Liver (tissue), 9 donors: ENCODE measurements around the gene WEE1. TPM values are rescaled to one million over a fixed set of nuclear protein-coding genes. Genes with fewer than 3 reads are reported as not detected.

Experiments
- DNase-seq: peaks from one replicate; pipeline ENCODE4 v3.0.0-alpha.2; 2017; ENCODE audit warnings: low spot score
- H3K27ac ChIP-seq, 2 donors: one replicate each; pipeline ENCODE4 v1.7.0; 2013; ENCODE audit warnings: inconsistent platforms in 2 of 2, low read length in 2 of 2, control low read depth in 1 of 2, low read depth in 1 of 2, mild to moderate bottlenecking in 1 of 2
- H3K27me3 ChIP-seq, 4 donors: one replicate each; pipeline versions ENCODE4 v1.6.1 to v1.7.0; 2013; ENCODE audit warnings: low read length in 3 of 4, inconsistent platforms in 1 of 4, mild to moderate bottlenecking in 1 of 4, moderate library complexity in 1 of 4; ENCODE audit not compliant: control insufficient read depth in 4 of 4, insufficient read depth in 4 of 4
- H3K36me3 ChIP-seq, 4 donors: one replicate each; pipeline versions ENCODE4 v1.6.1 to v1.7.0; 2013; ENCODE audit warnings: low read length in 3 of 4, mild to moderate bottlenecking in 3 of 4, low read depth in 1 of 4, moderate library complexity in 1 of 4; ENCODE audit not compliant: control insufficient read depth in 4 of 4, insufficient read depth in 3 of 4
- H3K4me1 ChIP-seq, 4 donors: one replicate each; pipeline versions ENCODE4 v1.6.1 to v1.7.0; 2013; ENCODE audit warnings: low read length in 3 of 4, mild to moderate bottlenecking in 3 of 4, moderate library complexity in 1 of 4; ENCODE audit not compliant: control insufficient read depth in 4 of 4, insufficient read depth in 4 of 4
- H3K4me3 ChIP-seq, 3 donors: one replicate each; pipeline versions ENCODE4 v1.6.1 to v1.7.0; 2013; ENCODE audit warnings: low read length in 3 of 3, control low read depth in 1 of 3, low read depth in 1 of 3, mild to moderate bottlenecking in 1 of 3
- H3K9ac ChIP-seq, 2 donors: one replicate each; pipeline ENCODE4 v1.7.0; 2013; ENCODE audit warnings: low read length in 2 of 2, mild to moderate bottlenecking in 2 of 2, moderate library complexity in 2 of 2, control low read depth in 1 of 2, low read depth in 1 of 2
- H3K9me3 ChIP-seq, 4 donors: one replicate each; pipeline versions ENCODE4 v1.6.1 to v1.7.0; 2013; ENCODE audit warnings: low read length in 3 of 4; ENCODE audit not compliant: control insufficient read depth in 4 of 4
- ATF3 ChIP-seq: IDR thresholded peaks from 2 replicates; pipeline ENCODE4 v1.6.1; 2016; ENCODE audit warnings: antibody characterized with exemption
- CTCF ChIP-seq: fragments of 150-350 bp; IDR thresholded peaks from 2 replicates; pipeline ENCODE4 v1.5.1; 2017; ENCODE audit warnings: improper control_type of control experiment, low read depth, low read length; ENCODE audit not compliant: missing input control
- EGR1 ChIP-seq, 2 donors: IDR thresholded peaks; 2 replicates each; pipeline ENCODE4 v1.6.1; 2016 to 2018; ENCODE audit warnings: antibody characterized with exemption in 2 of 2, low read depth in 2 of 2
- FOXA1 ChIP-seq: IDR thresholded peaks from 2 replicates; pipeline ENCODE4 v1.6.1; 2016; ENCODE audit warnings: antibody characterized with exemption
- FOXA2 ChIP-seq: IDR thresholded peaks from 2 replicates; pipeline ENCODE4 v1.6.1; 2016; ENCODE audit warnings: antibody characterized with exemption
- GABPA ChIP-seq, 2 donors: IDR thresholded peaks in 1 of 2; conservative IDR thresholded peaks in 1 of 2; 2 replicates each; pipeline ENCODE4 v1.6.1; 2016; ENCODE audit warnings: antibody characterized with exemption in 2 of 2, mild to moderate bottlenecking in 1 of 2, moderate library complexity in 1 of 2
- HNF4A ChIP-seq, 2 donors: conservative IDR thresholded peaks; 2 replicates each; pipeline ENCODE4 v1.6.1; 2016; ENCODE audit warnings: antibody characterized with exemption in 2 of 2, mild to moderate bottlenecking in 2 of 2
- HNF4G ChIP-seq: IDR thresholded peaks from 2 replicates; pipeline ENCODE4 v1.6.1; 2016; ENCODE audit warnings: antibody characterized with exemption
- JUND ChIP-seq, 2 donors: IDR thresholded peaks; 2 replicates each; pipeline ENCODE4 v1.6.1; 2016; ENCODE audit warnings: antibody characterized with exemption in 2 of 2
- NR2F2 ChIP-seq: IDR thresholded peaks from 2 replicates; pipeline ENCODE4 v1.6.1; 2016; ENCODE audit warnings: antibody characterized with exemption
- RAD21 ChIP-seq, 2 donors: IDR thresholded peaks; 2 replicates each; pipeline ENCODE4 v1.6.1; 2016; ENCODE audit warnings: antibody characterized with exemption in 2 of 2, mild to moderate bottlenecking in 2 of 2
- RXRA ChIP-seq, 2 donors: IDR thresholded peaks; 2 replicates each; pipeline ENCODE4 v1.6.1; 2017 to 2018; ENCODE audit warnings: antibody characterized with exemption in 2 of 2, mild to moderate bottlenecking in 1 of 2
- SP1 ChIP-seq: IDR thresholded peaks from 2 replicates; pipeline ENCODE4 v1.6.1; 2018; ENCODE audit warnings: antibody characterized with exemption, mild to moderate bottlenecking
- TAF1 ChIP-seq: conservative IDR thresholded peaks from 2 replicates; pipeline ENCODE4 v1.6.1; 2016; ENCODE audit warnings: antibody characterized with exemption, mild to moderate bottlenecking
- YY1 ChIP-seq: IDR thresholded peaks from 2 replicates; pipeline ENCODE4 v1.6.1; 2016; ENCODE audit warnings: antibody characterized with exemption, mild to moderate bottlenecking
- ZBTB33 ChIP-seq: IDR thresholded peaks from 2 replicates; pipeline ENCODE4 v1.6.1; 2016; ENCODE audit warnings: antibody characterized with exemption
- WGBS: extraction: QIAGEN DNeasy Blood & Tissue Kit; methylation state at CpG from one replicate; pipeline ENCODE4 v1.1.7; 2013; 5-methylcytosine and 5-hydroxymethylcytosine counted together
- polyA plus RNA-seq, 2 donors: library from polyadenylated mRNA; stranded (reverse) in 1 of 2; unstranded in 1 of 2; fragments of 200-250 nt in 1 of 2; fragments of >200 nt in 1 of 2; fragmentation: Nextera tagmentation in 1 of 2; extraction: Ambion mirVana in 1 of 2; gene quantifications; one replicate each; pipeline versions ENCODE4 v1.2.1 to v1.2.3, GENCODE V29; 2013 to 2015
- total RNA-seq, 2 donors: library from RNA; depleted of rRNA; stranded (reverse); fragments of >200 nt; gene quantifications; one replicate each; pipeline ENCODE4 v1.2.3, GENCODE V29; 2014
- TF ChIP-seq, protein P1 (sequence below): IDR thresholded peaks from 2 replicates; pipeline ENCODE4 v1.6.1; 2016; ENCODE audit warnings: antibody characterized with exemption
- TF ChIP-seq, protein P2 (sequence below): IDR thresholded peaks from 2 replicates; pipeline ENCODE4 v1.6.1; 2016; ENCODE audit warnings: antibody characterized with exemption, mild to moderate bottlenecking
- donor health status: healthy.
- donor health status: healthy.
- donor health status: healthy.
- donor health status: healthy.
- donor health status: healthy.

Gene WEE1
- total and polyA plus RNA-seq, 4 donors = 3.5 to 39.6 (median 7.1) TPM

DNA sequence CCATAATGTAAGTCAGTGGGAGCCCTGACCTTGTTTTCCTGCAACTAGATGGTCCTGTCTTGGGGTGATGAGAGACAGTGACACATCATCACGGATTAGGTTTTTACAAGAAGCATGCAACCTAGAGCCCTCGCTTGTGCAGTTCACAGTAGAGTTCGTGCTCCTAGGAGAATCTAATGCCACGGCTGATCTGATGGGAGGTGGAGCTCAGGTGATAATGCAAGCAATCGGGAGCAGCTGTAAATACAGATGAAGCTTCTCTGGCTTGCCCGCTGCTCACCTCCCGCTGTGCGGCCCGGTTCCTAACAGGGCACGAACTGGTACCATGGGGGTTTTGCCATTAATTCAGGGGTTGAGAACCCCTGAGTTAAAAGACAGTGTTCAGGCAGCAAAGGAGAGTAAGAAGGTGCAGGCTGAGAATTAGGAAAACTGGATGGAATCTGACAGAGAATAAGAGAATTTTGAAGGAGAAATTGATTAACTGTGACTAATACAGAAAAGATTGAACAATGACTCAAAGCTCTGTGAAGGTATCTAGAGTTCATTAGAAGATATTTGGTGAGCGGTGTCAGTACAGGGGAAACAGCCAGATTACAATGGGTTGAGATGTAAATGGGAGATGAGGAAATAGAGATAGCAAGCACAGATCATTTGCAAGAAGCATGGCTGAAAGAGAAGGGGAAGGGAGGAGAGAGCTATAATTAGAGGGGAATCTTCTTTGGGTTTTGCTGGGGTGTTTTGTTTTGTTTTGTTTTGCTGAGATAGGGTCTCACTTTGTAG lies 21.0 kb downstream of the WEE1 start:
- Histone ChIP-seq H3K27me3 (no peaks in the 10 kb centered on the region), H3K9me3 (no peaks in the 10 kb centered on the region), H3K9ac (no peak overlapping the region), H3K4me1 (no peaks in the 10 kb centered on the region), H3K4me3 (no peak overlapping the region), H3K36me3 (peaks cover 0 to 3% (median 0%) of the 10 kb centered on the region in 4 donors), H3K27ac (no peak overlapping the region)
- TF ChIP-seq NR2F2 (no peak), RAD21 (IDR thresholded peaks at IDR 0.05) (no peak), TAF1 (no peak), FOXA1 (no peak), HNF4A (conservative IDR thresholded peaks at IDR 0.05) (no peak), GABPA (IDR thresholded peaks at IDR 0.05 in 1 of 2, conservative IDR thresholded peaks at IDR 0.05 in 1 of 2) (no peak), SP1 (no peak), RXRA (IDR thresholded peaks at IDR 0.05) (no peak), ZBTB33 (no peak), JUND (IDR thresholded peaks at IDR 0.05) (no peak)
- TF ChIP-seq, protein P1, sequence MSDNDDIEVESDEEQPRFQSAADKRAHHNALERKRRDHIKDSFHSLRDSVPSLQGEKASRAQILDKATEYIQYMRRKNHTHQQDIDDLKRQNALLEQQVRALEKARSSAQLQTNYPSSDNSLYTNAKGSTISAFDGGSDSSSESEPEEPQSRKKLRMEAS = no peak
- TF ChIP-seq, protein P2, sequence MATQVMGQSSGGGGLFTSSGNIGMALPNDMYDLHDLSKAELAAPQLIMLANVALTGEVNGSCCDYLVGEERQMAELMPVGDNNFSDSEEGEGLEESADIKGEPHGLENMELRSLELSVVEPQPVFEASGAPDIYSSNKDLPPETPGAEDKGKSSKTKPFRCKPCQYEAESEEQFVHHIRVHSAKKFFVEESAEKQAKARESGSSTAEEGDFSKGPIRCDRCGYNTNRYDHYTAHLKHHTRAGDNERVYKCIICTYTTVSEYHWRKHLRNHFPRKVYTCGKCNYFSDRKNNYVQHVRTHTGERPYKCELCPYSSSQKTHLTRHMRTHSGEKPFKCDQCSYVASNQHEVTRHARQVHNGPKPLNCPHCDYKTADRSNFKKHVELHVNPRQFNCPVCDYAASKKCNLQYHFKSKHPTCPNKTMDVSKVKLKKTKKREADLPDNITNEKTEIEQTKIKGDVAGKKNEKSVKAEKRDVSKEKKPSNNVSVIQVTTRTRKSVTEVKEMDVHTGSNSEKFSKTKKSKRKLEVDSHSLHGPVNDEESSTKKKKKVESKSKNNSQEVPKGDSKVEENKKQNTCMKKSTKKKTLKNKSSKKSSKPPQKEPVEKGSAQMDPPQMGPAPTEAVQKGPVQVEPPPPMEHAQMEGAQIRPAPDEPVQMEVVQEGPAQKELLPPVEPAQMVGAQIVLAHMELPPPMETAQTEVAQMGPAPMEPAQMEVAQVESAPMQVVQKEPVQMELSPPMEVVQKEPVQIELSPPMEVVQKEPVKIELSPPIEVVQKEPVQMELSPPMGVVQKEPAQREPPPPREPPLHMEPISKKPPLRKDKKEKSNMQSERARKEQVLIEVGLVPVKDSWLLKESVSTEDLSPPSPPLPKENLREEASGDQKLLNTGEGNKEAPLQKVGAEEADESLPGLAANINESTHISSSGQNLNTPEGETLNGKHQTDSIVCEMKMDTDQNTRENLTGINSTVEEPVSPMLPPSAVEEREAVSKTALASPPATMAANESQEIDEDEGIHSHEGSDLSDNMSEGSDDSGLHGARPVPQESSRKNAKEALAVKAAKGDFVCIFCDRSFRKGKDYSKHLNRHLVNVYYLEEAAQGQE = no peak
- no peak for DNase-seq
- 82% methylated on average over 11 of the region's 11 CpGs for WGBS

- Histone ChIP-seq H3K27me3 (no peaks in the 10 kb centered on the region), H3K27ac (no peak overlapping the region), H3K36me3 (no peaks in the 10 kb centered on the region), H3K4me3 (no peak overlapping the region), H3K4me1 (no peaks in the 10 kb centered on the region), H3K9ac (no peak overlapping the region), H3K9me3 (no peaks in the 10 kb centered on the region)
- DNase-seq = no peak
- TF ChIP-seq YY1 = no peak
- TF ChIP-seq HNF4G = no peak
- TF ChIP-seq EGR1 (IDR thresholded peaks at IDR 0.05; ENCODE audit: low read depth in 2 of 2) = no peak
- TF ChIP-seq RXRA (IDR thresholded peaks at IDR 0.05) = no peak
- no peak for TF ChIP-seq JUND (IDR thresholded peaks at IDR 0.05)
- no peak for TF ChIP-seq RAD21 (IDR thresholded peaks at IDR 0.05)
- TF ChIP-seq, protein P1 = no peak
- no peak for TF ChIP-seq CTCF
- no peak for TF ChIP-seq ATF3
- no peak for TF ChIP-seq ZBTB33
- TF ChIP-seq HNF4A (conservative IDR thresholded peaks at IDR 0.05) = no peak
- TF ChIP-seq FOXA2 = no peak
- no peak for TF ChIP-seq SP1
- TF ChIP-seq FOXA1 = no peak
- WGBS = 89% methylated on average over 4 of the region's 4 CpGs
These were observed 23.5 kb downstream of the WEE1 start for GRCh38 chr11:9596926-9597464.
